PC-9 (cell line): ENCODE results near the gene CACNA1B.
"Not testable (repeated sequence)": the region's sequence is repeated elsewhere in the genome, so short reads cannot be mapped to it uniquely, and the experiment has no call there.

Experiments
- EZH2 ChIP-seq: fragments of 200-600 bp; sonication (generic); IDR thresholded peaks from 2 replicates; pipeline ENCODE4 v1.8.0; 2017; ENCODE audit warnings: antibody characterized with exemption, low read depth
- TF ChIP-seq, protein P1 (sequence below): fragments of 200-600 bp; sonication (generic); conservative IDR thresholded peaks from 2 replicates; pipeline ENCODE4 v1.6.1; 2017; ENCODE audit warnings: mixed run types, antibody characterized with exemption, mild to moderate bottlenecking, moderate library complexity

- TF ChIP-seq EZH2 = not testable (repeated sequence)
- TF ChIP-seq, protein P1, sequence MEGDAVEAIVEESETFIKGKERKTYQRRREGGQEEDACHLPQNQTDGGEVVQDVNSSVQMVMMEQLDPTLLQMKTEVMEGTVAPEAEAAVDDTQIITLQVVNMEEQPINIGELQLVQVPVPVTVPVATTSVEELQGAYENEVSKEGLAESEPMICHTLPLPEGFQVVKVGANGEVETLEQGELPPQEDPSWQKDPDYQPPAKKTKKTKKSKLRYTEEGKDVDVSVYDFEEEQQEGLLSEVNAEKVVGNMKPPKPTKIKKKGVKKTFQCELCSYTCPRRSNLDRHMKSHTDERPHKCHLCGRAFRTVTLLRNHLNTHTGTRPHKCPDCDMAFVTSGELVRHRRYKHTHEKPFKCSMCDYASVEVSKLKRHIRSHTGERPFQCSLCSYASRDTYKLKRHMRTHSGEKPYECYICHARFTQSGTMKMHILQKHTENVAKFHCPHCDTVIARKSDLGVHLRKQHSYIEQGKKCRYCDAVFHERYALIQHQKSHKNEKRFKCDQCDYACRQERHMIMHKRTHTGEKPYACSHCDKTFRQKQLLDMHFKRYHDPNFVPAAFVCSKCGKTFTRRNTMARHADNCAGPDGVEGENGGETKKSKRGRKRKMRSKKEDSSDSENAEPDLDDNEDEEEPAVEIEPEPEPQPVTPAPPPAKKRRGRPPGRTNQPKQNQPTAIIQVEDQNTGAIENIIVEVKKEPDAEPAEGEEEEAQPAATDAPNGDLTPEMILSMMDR = not testable (repeated sequence)
Measured at GRCh38 chr9:138166793-138167192, 289.2 kb downstream of the CACNA1B start.
